Smooth muscle cell (in vitro differentiated cells): ENCODE results near the gene PDIA6. TPM values are rescaled to one million over a fixed set of nuclear protein-coding genes. Genes with fewer than 3 reads are reported as not detected.

Experiments
- DNase-seq: peaks from one replicate; lab custom pipeline; 2025; ENCODE audit not compliant: unreplicated experiment; lab: John Stamatoyannopoulos, UW
- H2AFZ ChIP-seq: fragments of 200-600 bp; sonication (generic); 2 replicates; pipeline ENCODE4 v1.6.0; 2016; ENCODE audit warnings: antibody characterized with exemption, low read depth, mild to moderate bottlenecking
- H3F3A ChIP-seq: fragments of 200-600 bp; sonication (generic); 2 replicates; pipeline ENCODE4 v1.6.0; 2017; ENCODE audit warnings: antibody characterized with exemption, low read depth
- H3K27ac ChIP-seq: fragments of 200-600 bp; sonication (generic); 2 replicates; pipeline ENCODE4 v1.5.1; 2016; ENCODE audit warnings: low read depth, mild to moderate bottlenecking
- H3K27me3 ChIP-seq: fragments of 200-600 bp; sonication (generic); 2 replicates; pipeline ENCODE4 v1.6.1; 2016; ENCODE audit warnings: low read depth, mild to moderate bottlenecking
- H3K36me3 ChIP-seq: fragments of 200-600 bp; sonication (generic); 2 replicates; pipeline ENCODE4 v1.5.1; 2016; ENCODE audit warnings: low read depth
- H3K4me1 ChIP-seq: fragments of 200-600 bp; sonication (generic); 2 replicates; pipeline ENCODE4 v1.5.1; 2016; ENCODE audit warnings: low read depth
- H3K4me2 ChIP-seq: fragments of 200-600 bp; sonication (generic); 2 replicates; pipeline ENCODE4 v1.6.0; 2016; ENCODE audit warnings: mild to moderate bottlenecking
- H3K4me3 ChIP-seq: fragments of 200-600 bp; sonication (generic); 2 replicates; pipeline ENCODE4 v1.5.1; 2016; ENCODE audit warnings: mild to moderate bottlenecking
- H3K79me2 ChIP-seq: fragments of 200-600 bp; sonication (generic); 2 replicates; pipeline ENCODE4 v1.6.0; 2016; ENCODE audit warnings: low read depth, mild to moderate bottlenecking
- H3K9ac ChIP-seq: fragments of 200-600 bp; sonication (generic); 2 replicates; pipeline ENCODE4 v1.6.0; 2016; ENCODE audit warnings: low read depth
- H3K9me3 ChIP-seq: fragments of 200-600 bp; sonication (generic); replicated peaks from 2 replicates; pipeline ENCODE4 v1.5.1; 2016; ENCODE audit warnings: low read depth
- H4K20me1 ChIP-seq: fragments of 200-600 bp; sonication (generic); 2 replicates; pipeline ENCODE4 v1.6.0; 2016; ENCODE audit warnings: low read depth
- CTCF ChIP-seq: fragments of 200-600 bp; sonication (generic); IDR thresholded peaks from 2 replicates; pipeline ENCODE4 v1.5.1; 2017; ENCODE audit warnings: borderline replicate concordance, mild to moderate bottlenecking, antibody characterized with exemption; ENCODE audit not compliant: insufficient read depth, poor library complexity, severe bottlenecking
- WGBS: methylation state at CpG from one replicate; pipeline ENCODE4 v1.1.7; 2016; ENCODE audit warnings: low lambda C conversion rate; 5-methylcytosine and 5-hydroxymethylcytosine counted together
- polyA plus RNA-seq: library from polyadenylated mRNA; unstranded; fragments of >200 nt; fragmentation: Nextera tagmentation; extraction: Ambion mirVana; gene quantifications from 2 replicates; pipeline ENCODE4 v1.2.1, GENCODE V29; 2016
- total RNA-seq: library from RNA; depleted of rRNA; stranded (reverse); fragments of >200 nt; gene quantifications from 2 replicates; pipeline ENCODE4 v1.2.3, GENCODE V29; 2014

Gene PDIA6
- total and polyA plus RNA-seq, 2 experiments from 2014 or later, result 360 to 671 TPM

- Histone ChIP-seq H3K27me3 (no peaks in the 10 kb centered on the region), H4K20me1 (no peaks in the 10 kb centered on the region), H3K79me2 (no peaks in the 10 kb centered on the region), H3K27ac (no peak overlapping the region), H3K9ac (no peak overlapping the region), H3K4me1 (no peaks in the 10 kb centered on the region), H3K4me2 (no peak overlapping the region), H3F3A (no peaks in the 10 kb centered on the region), H3K4me3 (no peak overlapping the region), H3K36me3 (no peaks in the 10 kb centered on the region), H2AFZ (no peak overlapping the region), H3K9me3 (no peaks in the 10 kb centered on the region)
- no peak for TF ChIP-seq CTCF
- WGBS, result 53% methylated on average over 2 of the region's 2 CpGs
- DNase-seq, result no peak
Measured at GRCh38 chr2:10741139-10741538, 71.4 kb downstream of the PDIA6 start.

DNA sequence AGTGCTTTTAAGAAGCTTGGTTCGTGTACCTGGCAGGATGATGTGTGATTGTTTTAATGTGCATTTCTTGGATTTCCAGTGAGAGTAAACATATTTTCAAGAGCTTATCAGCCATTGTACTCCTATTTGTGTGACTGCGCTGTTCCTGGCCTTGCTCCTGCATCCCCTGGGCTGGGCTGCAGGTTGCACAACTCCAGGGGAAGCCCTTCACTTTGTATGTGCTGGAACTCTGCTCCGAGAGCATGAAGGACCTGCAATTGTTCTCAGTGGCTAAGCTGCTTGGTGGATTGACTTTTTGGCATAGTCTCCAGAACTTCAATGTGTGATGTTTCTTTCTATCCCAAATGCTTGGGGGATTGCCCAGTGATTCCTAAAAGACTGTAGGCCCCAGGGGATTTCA is 72.4 kb downstream of the PDIA6 start:
- DNase-seq, result no peak
- H3K36me3 ChIP-seq, result no peaks in the 10 kb centered on the region
- 87% methylated on average over 3 of the region's 3 CpGs for WGBS
- H3K9ac ChIP-seq, result no peak overlapping the region
- H3K4me3 ChIP-seq, result no peak overlapping the region
- no peak overlapping the region for H2AFZ ChIP-seq
- no peaks in the 10 kb centered on the region for H4K20me1 ChIP-seq
- H3K27ac ChIP-seq, result no peak overlapping the region
- TF ChIP-seq CTCF, result no peak
- H3K79me2 ChIP-seq, result no peaks in the 10 kb centered on the region
- no peak overlapping the region for H3K4me2 ChIP-seq
- no peaks in the 10 kb centered on the region for H3K27me3 ChIP-seq
- H3K9me3 ChIP-seq, result no peaks in the 10 kb centered on the region
- no peaks in the 10 kb centered on the region for H3F3A ChIP-seq
- no peaks in the 10 kb centered on the region for H3K4me1 ChIP-seq

- Histone ChIP-seq H3K9me3 (no peaks in the 10 kb centered on the region), H3K4me1 (no peaks in the 10 kb centered on the region), H3K4me3 (no peak overlapping the region), H3K27ac (no peak overlapping the region), H4K20me1 (no peaks in the 10 kb centered on the region), H3K9ac (no peak overlapping the region), H3K4me2 (no peak overlapping the region), H2AFZ (no peak overlapping the region), H3K79me2 (no peaks in the 10 kb centered on the region), H3K27me3 (no peaks in the 10 kb centered on the region), H3K36me3 (no peaks in the 10 kb centered on the region), H3F3A (no peaks in the 10 kb centered on the region)
- DNase-seq, result no peak
- 88% methylated on average over 6 of the region's 6 CpGs for WGBS
- TF ChIP-seq CTCF, result no peak
Measured at GRCh38 chr2:10738192-10738591, 74.4 kb downstream of the PDIA6 start.

DNA sequence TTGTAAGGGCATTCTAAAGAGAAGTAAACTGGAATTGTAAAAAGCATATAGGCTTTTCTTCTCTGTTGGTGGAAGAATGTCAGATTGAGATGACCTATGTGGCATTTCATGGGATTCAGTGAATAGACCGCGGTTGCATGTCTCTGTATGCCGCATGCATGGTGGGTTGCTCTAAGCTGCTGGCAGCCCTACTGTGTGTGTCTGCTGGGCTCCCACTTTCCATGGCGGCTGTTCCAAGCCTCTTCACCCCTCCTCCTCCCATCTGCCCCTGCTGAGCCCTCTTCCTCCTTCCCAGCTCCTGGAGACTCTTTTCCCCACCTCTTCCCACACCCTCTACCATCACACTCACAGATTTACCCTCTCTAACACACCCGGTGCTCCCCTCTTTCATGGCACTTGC is 78.6 kb downstream of the PDIA6 start:
- WGBS, result over 99% methylated on average over 4 of the region's 5 CpGs

More for the DNA sequence above, 78.6 kb downstream of the PDIA6 start:
- no peaks in the 10 kb centered on the region for H3K9me3 ChIP-seq
- no peaks in the 10 kb centered on the region for H3F3A ChIP-seq
- no peak for DNase-seq
- H4K20me1 ChIP-seq, result no peaks in the 10 kb centered on the region
- no peaks in the 10 kb centered on the region for H3K79me2 ChIP-seq
- TF ChIP-seq CTCF, result no peak
- no peak overlapping the region for H2AFZ ChIP-seq
- H3K4me2 ChIP-seq, result no peak overlapping the region
- H3K9ac ChIP-seq, result no peak overlapping the region
- no peaks in the 10 kb centered on the region for H3K36me3 ChIP-seq
- no peak overlapping the region for H3K4me3 ChIP-seq
- H3K4me1 ChIP-seq, result no peaks in the 10 kb centered on the region
- no peak overlapping the region for H3K27ac ChIP-seq
- H3K27me3 ChIP-seq, result no peaks in the 10 kb centered on the region
